ENCODE measurements around the gene TSEN2. TPM values are rescaled to one million over a fixed set of nuclear protein-coding genes. Genes with fewer than 3 reads are reported as not detected.

TSEN2 gene
- total RNA-seq, 4 donors from 2014 or later = 20.9 to 47.6 (median 30.1) TPM

DNA sequence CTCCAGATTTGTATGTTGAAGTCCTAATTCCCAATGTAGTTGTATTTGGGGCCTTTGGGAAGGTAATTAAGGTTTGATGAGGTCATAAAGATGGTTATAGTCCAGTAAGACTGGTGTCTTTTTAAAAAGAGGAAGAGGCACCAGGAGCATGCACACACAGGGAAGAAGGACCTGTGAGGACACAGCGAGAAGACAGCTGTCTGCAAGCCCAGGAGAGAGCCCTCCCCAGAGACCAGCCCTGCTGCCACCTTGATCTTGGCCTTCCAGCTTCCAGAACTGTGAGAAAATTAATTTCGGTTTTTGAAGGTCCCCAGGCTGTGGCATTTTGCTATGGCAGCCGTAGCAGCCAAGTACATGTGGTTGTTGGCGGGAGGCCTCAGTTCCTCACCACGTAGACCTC is 32.8 kb upstream of the TSEN2 start:
- no peak for DNase-seq
- in situ Hi-C loops (cut with MboI; ENCODE audit: low pct_ligation_motif_present in 1 of 4, low pct_unique_long_range_greater_than_20kb in 1 of 4, low sequenced_read_pairs in 3 of 4) = no loop called here
- H3K27me3 ChIP-seq = no peaks in the 10 kb centered on the region
- H3K4me3 ChIP-seq = no peak overlapping the region
- no peaks in the 10 kb centered on the region for H3K9me3 ChIP-seq
- no peaks in the 10 kb centered on the region for H3K36me3 ChIP-seq
- peaks cover 0 to 10% (median 3%) of the 10 kb centered on the region in 4 donors for H3K4me1 ChIP-seq
- TF ChIP-seq, protein P1, sequence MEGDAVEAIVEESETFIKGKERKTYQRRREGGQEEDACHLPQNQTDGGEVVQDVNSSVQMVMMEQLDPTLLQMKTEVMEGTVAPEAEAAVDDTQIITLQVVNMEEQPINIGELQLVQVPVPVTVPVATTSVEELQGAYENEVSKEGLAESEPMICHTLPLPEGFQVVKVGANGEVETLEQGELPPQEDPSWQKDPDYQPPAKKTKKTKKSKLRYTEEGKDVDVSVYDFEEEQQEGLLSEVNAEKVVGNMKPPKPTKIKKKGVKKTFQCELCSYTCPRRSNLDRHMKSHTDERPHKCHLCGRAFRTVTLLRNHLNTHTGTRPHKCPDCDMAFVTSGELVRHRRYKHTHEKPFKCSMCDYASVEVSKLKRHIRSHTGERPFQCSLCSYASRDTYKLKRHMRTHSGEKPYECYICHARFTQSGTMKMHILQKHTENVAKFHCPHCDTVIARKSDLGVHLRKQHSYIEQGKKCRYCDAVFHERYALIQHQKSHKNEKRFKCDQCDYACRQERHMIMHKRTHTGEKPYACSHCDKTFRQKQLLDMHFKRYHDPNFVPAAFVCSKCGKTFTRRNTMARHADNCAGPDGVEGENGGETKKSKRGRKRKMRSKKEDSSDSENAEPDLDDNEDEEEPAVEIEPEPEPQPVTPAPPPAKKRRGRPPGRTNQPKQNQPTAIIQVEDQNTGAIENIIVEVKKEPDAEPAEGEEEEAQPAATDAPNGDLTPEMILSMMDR (IDR thresholded peaks at IDR 0.05) = no peak
- no peak for TF ChIP-seq POLR2AphosphoS5 (IDR thresholded peaks at IDR 0.05)
- TF ChIP-seq EP300 (IDR thresholded peaks at IDR 0.05; ENCODE audit: low read depth) = no peak
- no peak for TF ChIP-seq POLR2A (IDR thresholded peaks at IDR 0.05)
- intact Hi-C loops (cut with DNase I; ENCODE audit: low total_unique reads) = no loop called here
- 86 to 93% methylated on average over 2 to 5 of the region's 5 CpGs for WGBS, 2 donors (ENCODE audit: low coverage in 1 of 2)
- H3K27ac ChIP-seq = no peak overlapping the region

DNA sequence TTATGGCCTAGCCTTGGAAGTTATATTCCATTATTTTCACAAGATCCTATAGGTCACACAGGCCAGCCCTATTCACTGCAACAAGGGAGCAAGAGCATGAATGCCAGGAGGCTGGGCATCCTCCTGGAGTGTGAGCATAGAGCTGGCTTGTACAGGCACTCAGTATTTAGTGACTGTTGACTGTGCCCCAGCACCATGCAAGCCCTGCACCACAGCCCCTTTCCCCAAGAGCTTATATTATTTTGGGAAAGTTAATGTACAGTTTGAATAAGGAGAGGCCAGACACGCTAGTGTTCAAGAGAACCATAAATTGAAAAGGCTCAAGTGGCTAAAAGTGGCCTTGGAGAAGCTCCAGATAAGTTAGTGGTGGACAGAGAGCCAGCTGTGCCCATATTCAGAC is 32.3 kb upstream of the TSEN2 start:
- Histone ChIP-seq H3K36me3 (no peaks in the 10 kb centered on the region), H3K27ac (no peak overlapping the region), H3K27me3 (no peaks in the 10 kb centered on the region), H3K4me3 (no peak overlapping the region), H3K4me1 (peaks cover 0 to 7% (median 3%) of the 10 kb centered on the region in 4 donors), H3K9me3 (no peaks in the 10 kb centered on the region)
- intact Hi-C loops (cut with DNase I; ENCODE audit: low total_unique reads) (no loop called here), in situ Hi-C loops (cut with MboI; ENCODE audit: low pct_ligation_motif_present in 1 of 4, low pct_unique_long_range_greater_than_20kb in 1 of 4, low sequenced_read_pairs in 3 of 4) (no loop called here)
- 100% methylated on average over 1 of the region's 1 CpG for WGBS, 2 donors (ENCODE audit: low coverage in 1 of 2)
- DNase-seq = no peak
- TF ChIP-seq EP300 (IDR thresholded peaks at IDR 0.05; ENCODE audit: low read depth) = no peak
- TF ChIP-seq, protein P1 (IDR thresholded peaks at IDR 0.05) = no peak
- TF ChIP-seq POLR2AphosphoS5 (IDR thresholded peaks at IDR 0.05) = no peak
- no peak for TF ChIP-seq POLR2A (IDR thresholded peaks at IDR 0.05)

DNA sequence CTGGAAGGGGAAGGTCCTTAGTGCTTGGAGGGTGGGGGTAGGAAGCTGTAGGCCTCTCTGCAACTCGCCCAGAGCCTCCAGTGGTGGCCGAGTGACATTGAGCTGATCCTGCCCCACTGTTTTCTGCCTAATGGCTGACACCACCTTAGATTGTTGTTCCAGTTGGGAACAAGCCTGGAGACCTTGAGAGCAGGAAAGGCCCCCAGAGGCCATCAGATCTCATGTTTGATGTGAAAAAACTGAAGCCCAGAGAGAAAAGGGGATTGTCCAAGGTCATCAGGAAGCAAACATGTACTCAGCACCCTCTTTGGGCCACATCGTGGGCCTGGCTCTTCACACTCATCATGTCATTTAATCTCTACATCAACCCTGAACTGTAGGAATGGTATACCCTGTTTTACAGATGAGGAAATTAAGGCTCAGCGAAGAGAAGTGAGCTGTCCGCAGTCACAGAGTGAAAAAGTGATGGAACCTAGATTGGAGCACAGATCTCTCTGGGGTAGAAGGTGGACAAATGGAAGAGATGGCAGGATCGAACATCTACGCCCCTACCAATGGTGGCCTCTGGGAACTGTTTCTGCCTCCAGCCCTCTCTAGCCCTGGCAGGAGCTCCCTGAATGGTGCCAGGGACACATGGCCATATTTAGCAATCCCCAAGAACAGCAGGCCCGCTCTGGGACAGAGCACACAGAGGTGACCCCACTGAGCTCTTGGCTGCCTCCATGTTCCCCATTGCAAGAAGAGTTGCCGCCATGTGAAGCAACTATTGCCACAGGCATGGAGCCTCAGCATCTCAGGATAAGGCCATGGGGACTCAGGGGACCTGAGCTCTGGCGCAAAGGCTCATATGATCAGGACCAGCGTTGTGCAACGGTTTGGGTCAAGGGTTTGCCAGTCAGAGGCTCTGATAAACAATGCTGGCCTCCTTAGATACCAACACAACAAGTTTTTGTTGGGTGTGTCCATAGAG is 31.6 kb upstream of the TSEN2 start:
- no peaks in the 10 kb centered on the region for H3K36me3 ChIP-seq
- H3K27ac ChIP-seq = no peak overlapping the region
- no peaks in the 10 kb centered on the region for H3K9me3 ChIP-seq
- in situ Hi-C loops (cut with MboI; ENCODE audit: low pct_ligation_motif_present in 1 of 4, low pct_unique_long_range_greater_than_20kb in 1 of 4, low sequenced_read_pairs in 3 of 4) = no loop called here
- intact Hi-C loops (cut with DNase I; ENCODE audit: low total_unique reads) = no loop called here
- H3K27me3 ChIP-seq = no peaks in the 10 kb centered on the region
- WGBS, 2 donors (ENCODE audit: low coverage in 1 of 2) = 93 to 100% methylated on average over 2 to 12 of the region's 12 CpGs
- H3K4me3 ChIP-seq = no peak overlapping the region
- no peak for TF ChIP-seq POLR2AphosphoS5 (IDR thresholded peaks at IDR 0.05)
- TF ChIP-seq, protein P1 (IDR thresholded peaks at IDR 0.05) = no peak
- TF ChIP-seq POLR2A (IDR thresholded peaks at IDR 0.05) = no peak
- TF ChIP-seq EP300 (IDR thresholded peaks at IDR 0.05; ENCODE audit: low read depth) = no peak
- H3K4me1 ChIP-seq = peaks cover 0 to 3% (median under 1%) of the 10 kb centered on the region in 4 donors
- DNase-seq = no peak

DNA sequence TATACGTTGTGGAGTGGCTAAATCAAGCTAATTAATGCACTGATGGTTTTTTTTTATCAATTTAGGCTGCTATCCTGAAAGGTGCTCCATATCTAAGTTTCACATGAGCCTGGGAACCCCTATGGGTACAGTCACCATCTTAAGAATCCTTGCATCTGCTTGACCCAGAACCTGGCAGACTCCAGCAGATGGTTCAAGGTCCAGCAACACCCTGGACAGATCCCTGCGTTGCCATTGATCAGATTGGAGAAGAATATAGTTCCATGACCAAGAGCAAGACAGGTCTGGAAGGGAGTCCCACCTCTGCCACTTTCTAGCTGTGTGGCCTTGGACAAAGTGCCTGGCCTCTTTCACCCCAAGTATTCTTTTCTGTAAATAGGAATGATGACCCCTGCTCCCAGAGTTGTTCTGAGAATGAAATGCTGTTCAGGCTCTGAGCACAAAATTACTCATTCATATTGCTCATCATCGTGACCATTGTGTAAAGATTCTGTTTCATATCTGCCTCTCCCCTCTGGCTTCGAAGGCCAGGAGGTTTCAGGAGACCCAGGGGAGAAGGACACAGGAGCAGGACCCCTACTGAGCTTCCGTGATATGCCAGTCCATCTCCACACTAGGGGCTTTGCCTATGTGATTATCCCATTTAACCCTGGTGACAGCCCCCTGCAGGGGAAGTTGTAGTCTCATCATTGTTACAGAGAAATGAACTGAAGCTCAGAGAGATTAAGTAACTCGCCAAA is 30.0 kb upstream of the TSEN2 start:
- no peak overlapping the region for H3K4me3 ChIP-seq
- H3K36me3 ChIP-seq = no peaks in the 10 kb centered on the region
- H3K4me1 ChIP-seq = peaks cover 0 to 7% (median under 1%) of the 10 kb centered on the region in 4 donors
- H3K27me3 ChIP-seq = no peaks in the 10 kb centered on the region
- in situ Hi-C loops (cut with MboI; ENCODE audit: low pct_ligation_motif_present in 1 of 4, low pct_unique_long_range_greater_than_20kb in 1 of 4, low sequenced_read_pairs in 3 of 4) (no loop called here), intact Hi-C loops (cut with DNase I; ENCODE audit: low total_unique reads) (no loop called here)
- H3K9me3 ChIP-seq = no peaks in the 10 kb centered on the region
- H3K27ac ChIP-seq = no peak overlapping the region
- DNase-seq = no peak
- TF ChIP-seq EP300 (IDR thresholded peaks at IDR 0.05; ENCODE audit: low read depth) (no peak), POLR2A (IDR thresholded peaks at IDR 0.05) (no peak), POLR2AphosphoS5 (IDR thresholded peaks at IDR 0.05) (no peak)
- TF ChIP-seq, protein P1 (IDR thresholded peaks at IDR 0.05) = no peak
- 78 to 80% methylated on average over 1 to 6 of the region's 6 CpGs for WGBS, 2 donors (ENCODE audit: low coverage in 1 of 2)

Data from transverse colon (tissue), 4 donors.